ENCODE results near the gene TXLNG.

Gene TXLNG

GRCh38 chrX:16892504-16893362 is 106.5 kb downstream of the TXLNG start:
- peak; percentile 96 for TF ChIP-seq CTCF (IDR thresholded peaks at IDR 0.05; ENCODE audit: low read depth, low read length)
- in situ Hi-C loops (cut with HindIII; ENCODE audit: low sequenced_read_pairs): no loop called here
- DNase-seq (ENCODE audit: low read depth, low spot score): peak; percentile 77
- H3K4me3 ChIP-seq (ENCODE audit: low read depth, low read length): no peak overlapping the region
